Esophagus squamous epithelium (tissue), 4 donors: ENCODE measurements around the gene RBFOX1.

Experiments used
- CTCF ChIP-seq, 6 experiments: fragments of 450-650 bp in 4 of 6; fragments of 200-600 bp in 2 of 6; sonication (generic) in 2 of 6; IDR thresholded peaks; one replicate each; pipeline ENCODE4 v1.5.1; 2016 to 2019; ENCODE audit warnings: antibody characterized with exemption in 6 of 6, mild to moderate bottlenecking in 4 of 6, moderate library complexity in 4 of 6
- POLR2A ChIP-seq, 4 donors: fragments of 450-650 bp; IDR thresholded peaks; one replicate each; pipeline ENCODE4 v1.6.1; 2017; ENCODE audit warnings: antibody characterized with exemption in 4 of 4, mild to moderate bottlenecking in 4 of 4, moderate library complexity in 3 of 4

- no peak for TF ChIP-seq CTCF (IDR thresholded peaks at IDR 0.05)
- no peak for TF ChIP-seq POLR2A (IDR thresholded peaks at IDR 0.05)
Observed at GRCh38 chr16:7440886-7441400, 108.3 kb downstream of the RBFOX1 start.
